HepG2 (cell line): ENCODE measurements around the gene CTNNAL1. TPM values are rescaled to one million over a fixed set of nuclear protein-coding genes. Genes with fewer than 3 reads are reported as not detected.

Experiments used
- ATAC-seq: fragments of 200-7000 bp; cut with Tn5 transposase; 3 replicates; pipeline ENCODE4 v1.9.1; 2020; ENCODE audit warnings: mild to moderate bottlenecking, moderate library complexity
- BruUV-seq: library from RNA; stranded (reverse); fragments of 400-500 nt; replicated peaks from 2 replicates; lab custom pipeline; 2021; lab: Mats Ljungman, UMichigan
- CTCF ChIA-PET: fragments of 300-600 bp; formaldehyde crosslinking; extraction: SDS; loops from one replicate; lab custom pipeline; 2021; ENCODE audit warnings: low total read pairs, inconsistent platforms, low intra/inter-chr PET ratio; lab: Yijun Ruan, JAX
- POLR2A ChIA-PET: fragments of 350-600 bp; sonication (Branson Sonifier 250); formaldehyde crosslinking; loops from one replicate; lab custom pipeline; 2020; ENCODE audit warnings: antibody characterized with exemption, inconsistent platforms; lab: Yijun Ruan, JAX
- DNase-seq: peaks from one replicate; pipeline ENCODE4 v3.0.0-alpha.2; 2015; ENCODE audit warnings: low spot score
- FAIRE-seq: peaks from 3 replicates; lab custom pipeline; 2011; peaks lifted over from hg19 to GRCh38; lab: Jason Lieb, UNC
- H2AFZ ChIP-seq: one replicate; pipeline ENCODE4 v1.6.1; 2011; ENCODE audit warnings: low read length, inconsistent platforms
- H3K27ac ChIP-seq: fragments of 300-600 bp; 3 replicates; pipeline ENCODE4 v1.8.0; 2011; ENCODE audit warnings: mixed run types, mild to moderate bottlenecking, mixed read lengths, low read length, inconsistent platforms; ENCODE audit not compliant: insufficient read depth; ENCODE audit errors: extremely low read length
- H3K27me3 ChIP-seq, 2 experiments: fragments of 200-600 bp in 1 of 2; 2 replicates in 1 of 2; 3 replicates in 1 of 2; pipeline versions ENCODE4 v1.6.0 to v1.8.0; 2011; ENCODE audit warnings: low read length in 2 of 2, mild to moderate bottlenecking in 2 of 2, moderate library complexity in 2 of 2, inconsistent platforms in 1 of 2; ENCODE audit not compliant: insufficient read depth in 2 of 2, control insufficient read depth in 1 of 2
- H3K36me3 ChIP-seq, 2 experiments: fragments of 200-600 bp in 1 of 2; replicated peaks in 1 of 2; 2 replicates in 1 of 2; 3 replicates in 1 of 2; pipeline versions ENCODE4 v1.5.1 to v1.8.0; 2011; ENCODE audit warnings: low read length in 2 of 2, inconsistent platforms in 1 of 2; ENCODE audit not compliant: insufficient read depth in 2 of 2, control insufficient read depth in 1 of 2
- H3K4me1 ChIP-seq: 2 replicates; pipeline ENCODE4 v1.5.1; 2012; ENCODE audit warnings: low read length, inconsistent platforms; ENCODE audit not compliant: insufficient read depth
- H3K4me2 ChIP-seq: 2 replicates; pipeline ENCODE4 v1.6.0; 2011; ENCODE audit warnings: low read depth, low read length, inconsistent platforms
- H3K4me3 ChIP-seq, 3 experiments: fragments of 200-600 bp in 1 of 3; sonication (generic), shearing (Covaris generic) in 1 of 3; replicated peaks in 1 of 3; 2 replicates each; pipeline ENCODE4 v1.5.1; 2011 to 2016; ENCODE audit warnings: low read length in 3 of 3, inconsistent platforms in 2 of 3, low read depth in 2 of 3, mild to moderate bottlenecking in 2 of 3, control low read depth in 1 of 3, mixed read lengths in 1 of 3; ENCODE audit not compliant: insufficient read depth in 1 of 3
- H3K79me2 ChIP-seq: one replicate; pipeline ENCODE4 v1.6.1; 2011; ENCODE audit warnings: low read length, inconsistent platforms; ENCODE audit not compliant: insufficient read depth
- H3K9ac ChIP-seq: 2 replicates; pipeline ENCODE4 v1.6.0; 2011; ENCODE audit warnings: mild to moderate bottlenecking, low read depth, low read length, inconsistent platforms; ENCODE audit not compliant: insufficient read depth
- H3K9me3 ChIP-seq: 2 replicates; pipeline ENCODE4 v1.5.1; 2012; ENCODE audit warnings: mild to moderate bottlenecking, low read length
- H4K20me1 ChIP-seq: 2 replicates; pipeline ENCODE4 v1.6.0; 2011; ENCODE audit warnings: inconsistent platforms, mild to moderate bottlenecking, low read length, moderate library complexity; ENCODE audit not compliant: insufficient read depth
- EED ChIP-seq: sonication (generic); formaldehyde crosslinking; IDR thresholded peaks from 2 replicates; pipeline ENCODE4 v1.5.0; 2020; ENCODE audit warnings: mild to moderate bottlenecking, missing genetic modification reagents
- KDM2A ChIP-seq: sonication (generic); formaldehyde crosslinking; IDR thresholded peaks from 2 replicates; pipeline ENCODE4 v1.4.0; 2020; ENCODE audit warnings: low read depth, missing genetic modification reagents, borderline replicate concordance
- ZNF124 ChIP-seq: sonication (generic); formaldehyde crosslinking; IDR thresholded peaks from 2 replicates; pipeline ENCODE4 v1.4.0; 2020; ENCODE audit warnings: missing genetic modification reagents
- ZNF274 ChIP-seq: sonication (generic); formaldehyde crosslinking; IDR thresholded peaks from 2 replicates; pipeline ENCODE4 v1.5.1; 2020; ENCODE audit warnings: mild to moderate bottlenecking, missing genetic modification reagents
- ZNF281 ChIP-seq: sonication (generic); formaldehyde crosslinking; IDR thresholded peaks from 2 replicates; pipeline ENCODE4 v1.4.0; 2020; ENCODE audit warnings: missing genetic modification reagents, borderline replicate concordance
- WGBS: methylation state at CpG from one replicate; pipeline ENCODE4 v1.1.6; 2017; ENCODE audit warnings: low lambda C conversion rate; 5-methylcytosine and 5-hydroxymethylcytosine counted together
- in situ Hi-C: cut with HindIII; loops from 2 replicates; pipeline ENCODE4 v1.10.0; 2017; ENCODE audit warnings: low pct_unique_long_range_greater_than_20kb; ENCODE audit not compliant: extremely low pct_ligation_motif_present
- intact Hi-C: fragments of 100-400 bp; cut with micrococcal nuclease; formaldehyde crosslinking; loops from one replicate; pipeline ENCODE4 v1.10.0; 2022; ENCODE audit not compliant: unreplicated experiment
- polyA plus RNA-seq, 8 experiments: library from polyadenylated mRNA; depleted of rRNA in 3 of 8; stranded (reverse) in 7 of 8; unstranded in 1 of 8; fragments of >200 nt; fragmentation: Illumina TruSeq in 4 of 8; extraction: Trizol in 4 of 8; gene quantifications; 2 replicates each; pipeline versions ENCODE4 v1.2.1 to v1.2.3, GENCODE V29; 2011 to 2016; ENCODE audit warnings: low read depth in 4 of 8, missing spikeins in 1 of 8, mixed read lengths in 1 of 8; ENCODE audit not compliant: insufficient read depth in 1 of 8
- total RNA-seq, 5 experiments: library from RNA; depleted of rRNA; stranded (reverse); fragments of >200 nt; fragmentation: Illumina TruSeq; extraction: Trizol; gene quantifications; 2 replicates each; pipeline ENCODE4 v1.2.3, GENCODE V29; 2016; ENCODE audit warnings: low read depth in 1 of 5

Gene CTNNAL1
- total and polyA plus RNA-seq, 2 of the 13 experiments (the other 11 are each of a cell fraction or from before 2014, with no cell fraction given) = 32.0 to 162 TPM

DNA sequence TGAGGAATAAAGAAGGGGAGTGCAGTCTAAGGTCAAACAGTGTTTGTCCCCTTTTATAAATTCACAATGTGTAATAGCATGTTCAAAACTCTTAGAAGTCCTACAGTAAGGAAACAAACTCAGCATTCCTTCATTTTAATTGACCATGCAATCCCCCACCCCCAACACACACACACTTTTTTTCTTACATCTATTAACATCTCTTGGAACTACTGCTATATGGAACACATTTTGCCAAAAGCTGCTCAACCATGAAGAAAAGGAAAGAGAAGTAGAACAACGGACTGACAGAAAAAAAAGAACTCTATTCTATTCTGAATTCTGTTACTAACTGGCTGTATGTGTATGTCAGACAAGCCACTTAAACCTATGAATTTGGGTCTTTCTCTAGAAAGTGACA lies 2.8 kb upstream of the CTNNAL1 start:
- no peak for DNase-seq
- no peak for TF ChIP-seq EED (CRISPR knock-in tag)
- Histone ChIP-seq H3K4me2 (no peak overlapping the region), H3K9me3 (no peaks in the 10 kb centered on the region), H4K20me1 (peaks cover 3% of the 10 kb centered on the region; the same call in 1 of the 2 replicates), H3K79me2 (peaks cover 15% of the 10 kb centered on the region), H3K4me3 (no peak overlapping the region), H2AFZ (no peak overlapping the region), H3K4me1 (peaks cover 29% of the 10 kb centered on the region), H3K27me3 (no peaks in the 10 kb centered on the region; a peak in 1 of 5 replicates), H3K9ac (no peak overlapping the region), H3K36me3 (peaks cover 9 to 20% of the 10 kb centered on the region in 2 experiments; a peak in 4 of 5 replicates), H3K27ac (no peak overlapping the region)
- intact Hi-C loops (no loop called here), in situ Hi-C loops (no loop called here)
- no TSS peak for BruUV-seq
- FAIRE-seq = no peak
- WGBS = 100% methylated on average over 1 of the region's 1 CpG
- ATAC-seq = no peak
- POLR2A ChIA-PET = no interaction called here
- CTCF ChIA-PET = no interaction called here

- Histone ChIP-seq H3K79me2 (peaks cover 29% of the 10 kb centered on the region), H3K9me3 (no peaks in the 10 kb centered on the region), H4K20me1 (peaks cover 3% of the 10 kb centered on the region; the same call in 1 of the 2 replicates), H3K4me1 (peaks cover 38% of the 10 kb centered on the region), H3K27me3 (no peaks in the 10 kb centered on the region; a peak in 1 of 5 replicates), H3K27ac (no peak overlapping the region), H2AFZ (no peak overlapping the region), H3K36me3 (peaks cover 5 to 9% of the 10 kb centered on the region in 2 experiments; a peak in 3 of 5 replicates), H3K4me2 (no peak overlapping the region), H3K9ac (no peak overlapping the region), H3K4me3 (no peak overlapping the region)
- TF ChIP-seq ZNF124 (CRISPR knock-in tag) (no peak), KDM2A (CRISPR knock-in tag) (peak; percentile 24; the same call in 1 of the 2 replicates), ZNF274 (no peak), ZNF281 (CRISPR knock-in tag) (no peak)
- WGBS = 88% methylated on average over 7 of the region's 7 CpGs
- in situ Hi-C loops (no loop called here), intact Hi-C loops (loop anchor here (5.0 kb wide), 1 partner anchor 108 kb away; no protein-coding TSS in a partner anchor)
- ChIA-PET CTCF (no interaction called here), POLR2A (interaction anchor here (0.9 kb wide), 1 partner anchor 8 kb away, joined by 3 read pairs; no protein-coding TSS in a partner anchor)
- BruUV-seq = no TSS peak
- FAIRE-seq = no peak
- DNase-seq = no peak
- ATAC-seq = no peak
These were observed 1.4 kb upstream of the CTNNAL1 start for GRCh38 chr9:109014608-109015280.
